ENCODE results near the gene PET100. TPM values are rescaled to one million over a fixed set of nuclear protein-coding genes. Genes with fewer than 3 reads are reported as not detected.

PET100 gene
- 61.0 TPM for polyA plus RNA-seq (ENCODE audit: insufficient read length)

- DNase-seq (ENCODE audit: low read depth), result peak; percentile 97
Measured at GRCh38 chr19:7629347-7630054, at the start of gene PET100, which contains the start of gene XAB2. PET100 (plus strand) TSS chr19:7629793; CDS start chr19:7629834, 41 bp downstream. XAB2 (minus strand) TSS chr19:7629545; CDS start chr19:7629527, 18 bp downstream.

- no peak for DNase-seq (ENCODE audit: low read depth)
Measured at GRCh38 chr19:7582446-7582845, 47.1 kb upstream of the PET100 start.

- DNase-seq (ENCODE audit: low read depth), result no peak
Measured at GRCh38 chr19:7589822-7590221, 39.8 kb upstream of the PET100 start.

GRCh38 chr19:7590256-7590655, 39.3 kb upstream of the PET100 start:
- DNase-seq (ENCODE audit: low read depth), result no peak

GRCh38 chr19:7595466-7596133, 34.0 kb upstream of the PET100 start, which contains the start of gene CAMSAP3:
CAMSAP3 (plus strand) TSS chr19:7595863; CDS start chr19:7596003, 140 bp downstream.
- no peak for DNase-seq (ENCODE audit: low read depth)

GRCh38 chr19:7596211-7596937, 33.2 kb upstream of the PET100 start:
- DNase-seq (ENCODE audit: low read depth), result no peak

GRCh38 chr19:7597689-7598088, 31.9 kb upstream of the PET100 start:
- DNase-seq (ENCODE audit: low read depth), result no peak

- no peak for DNase-seq (ENCODE audit: low read depth)
Measured at GRCh38 chr19:7598180-7598579, 31.4 kb upstream of the PET100 start.

- no peak for DNase-seq (ENCODE audit: low read depth)
Measured at GRCh38 chr19:7600721-7601120, 28.9 kb upstream of the PET100 start.

- DNase-seq (ENCODE audit: low read depth), result no peak
Measured at GRCh38 chr19:7602240-7602934, 27.2 kb upstream of the PET100 start.

- DNase-seq (ENCODE audit: low read depth), result no peak
Measured at GRCh38 chr19:7602935-7603497, 26.6 kb upstream of the PET100 start.

- no peak for DNase-seq (ENCODE audit: low read depth)
Measured at GRCh38 chr19:7603919-7604318, 25.7 kb upstream of the PET100 start.

- no peak for DNase-seq (ENCODE audit: low read depth)
Measured at GRCh38 chr19:7605490-7606222, 23.9 kb upstream of the PET100 start.

GRCh38 chr19:7606289-7606688, 23.3 kb upstream of the PET100 start:
- no peak for DNase-seq (ENCODE audit: low read depth)

- no peak for DNase-seq (ENCODE audit: low read depth)
Measured at GRCh38 chr19:7607212-7607873, 22.2 kb upstream of the PET100 start.

- DNase-seq (ENCODE audit: low read depth), result no peak
Measured at GRCh38 chr19:7607874-7608560, 21.6 kb upstream of the PET100 start.

GRCh38 chr19:7610491-7611240, 18.9 kb upstream of the PET100 start:
- no peak for DNase-seq (ENCODE audit: low read depth)

GRCh38 chr19:7611541-7612279, 17.9 kb upstream of the PET100 start:
- no peak for DNase-seq (ENCODE audit: low read depth)

Measured in forelimb muscle (tissue), 1 donor.